Neural cell (in vitro differentiated cells): ENCODE measurements around the gene PASD1.

ENCODE experiments used
- CTCF ChIP-seq: fragments of 450-650 bp; IDR thresholded peaks from 2 replicates; pipeline ENCODE4 v1.5.1; 2014; ENCODE audit warnings: antibody characterized with exemption, mild to moderate bottlenecking, moderate library complexity; ENCODE audit not compliant: poor library complexity, severe bottlenecking
- EZH2 ChIP-seq: fragments of 200-600, 300-800 bp; shearing (Covaris generic), sonication (generic); IDR thresholded peaks from 2 replicates; pipeline ENCODE4 v1.6.1; 2014; ENCODE audit warnings: antibody characterized with exemption, low read length, borderline replicate concordance, mild to moderate bottlenecking; ENCODE audit not compliant: insufficient read depth, poor library complexity, severe bottlenecking
- SMC3 ChIP-seq: fragments of 450-650 bp; conservative IDR thresholded peaks from 2 replicates; pipeline ENCODE4 v1.6.1; 2014; ENCODE audit warnings: antibody characterized with exemption, mild to moderate bottlenecking, moderate library complexity; ENCODE audit not compliant: poor library complexity
- TAF1 ChIP-seq: IDR thresholded peaks from 2 replicates; pipeline ENCODE4 v1.6.1; 2012; ENCODE audit warnings: low read depth

- TF ChIP-seq SMC3 = no peak
- no peak for TF ChIP-seq CTCF
- TF ChIP-seq EZH2 = no peak
- no peak for TF ChIP-seq TAF1
Measured at GRCh38 chrX:151536571-151536970, 26.9 kb upstream of the PASD1 start.
